Body of pancreas (tissue), 4 donors: ENCODE data around the gene NPHP4.

Experiments used
- CTCF ChIP-seq, 7 experiments: fragments of 450-650 bp in 4 of 7; fragments of 200-600 bp in 3 of 7; sonication (generic) in 3 of 7; IDR thresholded peaks; one replicate each; pipeline ENCODE4 v1.5.1; 2016 to 2019; ENCODE audit warnings: antibody characterized with exemption in 7 of 7
- POLR2A ChIP-seq, 3 donors: fragments of 450-650 bp; IDR thresholded peaks; one replicate each; pipeline ENCODE4 v1.6.1; 2016; ENCODE audit warnings: antibody characterized with exemption in 3 of 3, mild to moderate bottlenecking in 2 of 3

GRCh38 chr1:5977494-5978444 is 14.5 kb downstream of the NPHP4 start:
- TF ChIP-seq CTCF (IDR thresholded peaks at IDR 0.05) (no peak), POLR2A (IDR thresholded peaks at IDR 0.05) (no peak)
